IMR-90 (cell line): Measurements from ENCODE around the gene SH3TC1. TPM values are rescaled to one million over a fixed set of nuclear protein-coding genes. Genes with fewer than 3 reads are reported as not detected.

ENCODE experiments used
- ATAC-seq: fragments of 200-7000 bp; cut with Tn5 transposase; 2 replicates; pipeline ENCODE4 v1.9.1; 2020; ENCODE audit warnings: low read depth, mild to moderate bottlenecking, moderate library complexity
- BruUV-seq: library from RNA; stranded (reverse); fragments of 400-500 nt; replicated peaks from 2 replicates; lab custom pipeline; 2021; lab: Mats Ljungman, UMichigan
- CTCF ChIA-PET: fragments of 300-600 bp; formaldehyde crosslinking; extraction: SDS; loops from one replicate; lab custom pipeline; 2021; ENCODE audit warnings: antibody characterized with exemption; lab: Yijun Ruan, JAX
- POLR2A ChIA-PET: fragments of 300-600 bp; sonication (Branson Sonifier 250); formaldehyde crosslinking; loops from one replicate; lab custom pipeline; 2022; ENCODE audit warnings: antibody characterized with exemption; ENCODE audit not compliant: unreplicated experiment; lab: Charles Lee
- DNase-seq: peaks from one replicate; pipeline ENCODE4 v3.0.0; 2013
- H2AFZ ChIP-seq: replicated peaks from 2 replicates; pipeline ENCODE3; 2013; ENCODE audit warnings: low read length, mild to moderate bottlenecking; ENCODE audit not compliant: poor library complexity
- H2AK5ac ChIP-seq: 2 replicates; pipeline ENCODE4 v1.6.1; 2013; ENCODE audit warnings: low read depth, low read length, inconsistent platforms
- H2AK9ac ChIP-seq: replicated peaks from 2 replicates; pipeline ENCODE3; 2013; ENCODE audit warnings: mild to moderate bottlenecking, low read depth, low read length, moderate library complexity; ENCODE audit not compliant: poor library complexity
- H2BK120ac ChIP-seq: 2 replicates; pipeline ENCODE4 v1.6.1; 2013; ENCODE audit warnings: low read depth, low read length, inconsistent platforms
- H2BK15ac ChIP-seq: 3 replicates; pipeline ENCODE4 v1.6.1; 2013; ENCODE audit warnings: low read depth, low read length, inconsistent platforms
- H2BK20ac ChIP-seq: 2 replicates; pipeline ENCODE4 v1.6.1; 2013; ENCODE audit warnings: low read depth, mild to moderate bottlenecking, inconsistent platforms, low read length, moderate library complexity
- H2BK5ac ChIP-seq: 2 replicates; pipeline ENCODE4 v1.6.1; 2013; ENCODE audit warnings: mild to moderate bottlenecking, low read depth, low read length, inconsistent platforms; ENCODE audit not compliant: poor library complexity, severe bottlenecking
- H3K14ac ChIP-seq: replicated peaks from 2 replicates; pipeline ENCODE4 v1.6.1; 2013; ENCODE audit warnings: low read depth, low read length, inconsistent platforms
- H3K18ac ChIP-seq: 2 replicates; pipeline ENCODE4 v1.6.1; 2013; ENCODE audit warnings: low read depth, low read length, control low read depth
- H3K23ac ChIP-seq: 2 replicates; pipeline ENCODE4 v1.6.1; 2013; ENCODE audit warnings: low read depth, low read length, inconsistent platforms
- H3K27ac ChIP-seq: 2 replicates; pipeline ENCODE4 v1.5.1; 2013; ENCODE audit warnings: mild to moderate bottlenecking, control low read depth, low read length; ENCODE audit not compliant: insufficient read depth
- H3K27me3 ChIP-seq: 2 replicates; pipeline ENCODE4 v1.6.1; 2013; ENCODE audit warnings: low read length; ENCODE audit not compliant: control insufficient read depth, insufficient read depth
- H3K36me3 ChIP-seq: 2 replicates; pipeline ENCODE4 v1.6.1; 2013; ENCODE audit warnings: low read length, mixed read lengths; ENCODE audit not compliant: control insufficient read depth, insufficient read depth
- H3K4ac ChIP-seq: 2 replicates; pipeline ENCODE4 v1.6.1; 2013; ENCODE audit warnings: low read depth, low read length, inconsistent platforms
- H3K4me1 ChIP-seq: 2 replicates; pipeline ENCODE4 v1.6.1; 2013; ENCODE audit warnings: low read length, mixed read lengths; ENCODE audit not compliant: control insufficient read depth, insufficient read depth
- H3K4me2 ChIP-seq: 2 replicates; pipeline ENCODE4 v1.6.1; 2013; ENCODE audit warnings: low read depth, mild to moderate bottlenecking, control low read depth, low read length, moderate library complexity
- H3K4me3 ChIP-seq: 2 replicates; pipeline ENCODE4 v1.5.1; 2013; ENCODE audit warnings: low read depth, mild to moderate bottlenecking, control low read depth, low read length, moderate library complexity; ENCODE audit not compliant: insufficient read depth
- H3K56ac ChIP-seq: 2 replicates; pipeline ENCODE4 v1.6.1; 2013; ENCODE audit warnings: low read length, inconsistent platforms; ENCODE audit not compliant: insufficient read depth; ENCODE audit errors: extremely low read depth
- H3K79me1 ChIP-seq, 2 experiments: 2 replicates each; pipeline ENCODE4 v1.6.1; 2013; ENCODE audit warnings: low read length in 2 of 2, inconsistent platforms in 1 of 2, low read depth in 1 of 2
- H3K9ac ChIP-seq: 2 replicates; pipeline ENCODE4 v1.6.1; 2013; ENCODE audit warnings: low read depth, low read length, control low read depth
- H3K9me1 ChIP-seq: 2 replicates; pipeline ENCODE4 v1.6.1; 2013; ENCODE audit warnings: low read length, inconsistent platforms; ENCODE audit not compliant: insufficient read depth
- H3K9me3 ChIP-seq: 2 replicates; pipeline ENCODE4 v1.6.1; 2013; ENCODE audit warnings: low read length; ENCODE audit not compliant: control insufficient read depth, insufficient read depth
- H4K20me1 ChIP-seq: 2 replicates; pipeline ENCODE4 v1.6.1; 2013; ENCODE audit warnings: low read length, inconsistent platforms; ENCODE audit not compliant: insufficient read depth
- H4K5ac ChIP-seq: 2 replicates; pipeline ENCODE4 v1.6.1; 2013; ENCODE audit warnings: mild to moderate bottlenecking, low read depth, low read length, control low read depth
- H4K8ac ChIP-seq, 2 experiments: 2 replicates each; pipeline ENCODE4 v1.6.1; 2013; ENCODE audit warnings: low read depth in 2 of 2, low read length in 2 of 2, control low read depth in 1 of 2, inconsistent platforms in 1 of 2
- H4K91ac ChIP-seq: 2 replicates; pipeline ENCODE4 v1.6.1; 2013; ENCODE audit warnings: low read depth, low read length, inconsistent platforms; ENCODE audit not compliant: insufficient read depth
- MAFK ChIP-seq: IDR thresholded peaks from 2 replicates; pipeline ENCODE4 v1.6.1; 2012; ENCODE audit warnings: low read depth, low read length, improper control_type of control experiment
- NFE2L2 ChIP-seq: fragments of 150-350 bp; IDR thresholded peaks from 2 replicates; pipeline ENCODE4 v1.6.1; 2016; ENCODE audit warnings: low read depth, mild to moderate bottlenecking, low read length
- POLR2A ChIP-seq: IDR thresholded peaks from 2 replicates; pipeline ENCODE4 v1.6.1; 2012; ENCODE audit warnings: mild to moderate bottlenecking, low read depth, low read length
- RAD21 ChIP-seq: IDR thresholded peaks from 2 replicates; pipeline ENCODE4 v1.6.1; 2012; ENCODE audit warnings: low read length, improper control_type of control experiment
- WGBS, 2 experiments: methylation state at CpG; one replicate each; pipeline versions ENCODE4 v1.1.5 to v1.1.7; 2013; ENCODE audit warnings: missing lambda C conversion rate in 2 of 2; ENCODE audit not compliant: insufficient read length in 1 of 2; ENCODE audit errors: extremely low coverage in 2 of 2; 5-methylcytosine and 5-hydroxymethylcytosine counted together
- dilution Hi-C: fragments of 300-500 bp; cut with HindIII; formaldehyde crosslinking; loops from one replicate; pipeline ENCODE4 v1.14.3; 2018; ENCODE audit warnings: low sequenced_read_pairs; ENCODE audit not compliant: unreplicated experiment
- in situ Hi-C: fragments of 300-500 bp; cut with MboI; formaldehyde crosslinking; loops from 3 replicates; pipeline ENCODE4 v1.14.3; 2019; ENCODE audit warnings: low sequenced_read_pairs, inconsistent platforms, mixed read lengths
- intact Hi-C: fragments of 100-400 bp; cut with micrococcal nuclease; formaldehyde crosslinking; loops from 2 replicates; pipeline ENCODE4 v1.10.0; 2022
- polyA plus RNA-seq, 3 experiments: library from polyadenylated mRNA; depleted of rRNA; stranded (reverse); fragments of >200 nt; gene quantifications; 2 replicates each; pipeline ENCODE4 v1.2.3, GENCODE V29; 2012; ENCODE audit warnings: low replicate concordance in 1 of 3
- total RNA-seq: library from RNA; depleted of rRNA; stranded (reverse); fragments of >200 nt; gene quantifications from 2 replicates; pipeline ENCODE4 v1.2.3, GENCODE V29; 2012; rRNA removed

Gene SH3TC1
- total and polyA plus RNA-seq, 2 of the 4 experiments (the other 2 are of a cell fraction) = 1.6 to 2.2 TPM

DNA sequence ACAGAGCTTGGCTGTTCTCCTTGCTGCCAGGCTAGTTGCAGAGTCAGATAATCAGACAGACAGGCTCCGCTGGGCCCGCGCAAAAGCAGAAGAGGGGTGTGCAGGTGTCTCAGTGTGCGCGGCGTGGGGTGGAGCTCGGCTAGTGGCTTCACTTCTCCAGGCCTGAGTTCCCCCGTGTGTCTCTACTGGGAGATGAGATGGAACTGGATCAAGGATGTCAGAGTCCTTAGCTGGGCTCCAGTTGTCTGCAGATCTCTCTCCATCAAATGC lies 91.5 kb downstream of the SH3TC1 start:
- Histone ChIP-seq H3K4ac (no peak overlapping the region), H2AK5ac (no peak overlapping the region), H4K5ac (no peak overlapping the region), H4K8ac (no peak overlapping the region), H2BK15ac (no peak overlapping the region), H4K20me1 (no peaks in the 10 kb centered on the region), H3K23ac (no peak overlapping the region), H3K27me3 (no peaks in the 10 kb centered on the region; the same call in 1 of the 2 replicates), H2AK9ac (no peak overlapping the region), H4K91ac (no peak overlapping the region), H3K27ac (no peak overlapping the region), H3K18ac (no peak overlapping the region), H3K9me1 (no peaks in the 10 kb centered on the region), H2AFZ (no peak overlapping the region), H2BK20ac (no peak overlapping the region), H2BK120ac (no peak overlapping the region), H3K79me1 (no peaks in the 10 kb centered on the region), H3K4me1 (no peaks in the 10 kb centered on the region), H3K4me2 (no peak overlapping the region), H2BK5ac (no peak overlapping the region), H3K36me3 (no peaks in the 10 kb centered on the region; the same call in 1 of the 2 replicates), H3K9me3 (no peaks in the 10 kb centered on the region), H3K56ac (no peak overlapping the region), H3K14ac (no peak overlapping the region), H3K9ac (no peak overlapping the region), H3K4me3 (no peak overlapping the region)
- BruUV-seq = no TSS peak
- in situ Hi-C loops (no loop called here), dilution Hi-C loops (no loop called here), intact Hi-C loops (no loop called here)
- POLR2A ChIA-PET = no interaction called here
- no peak for DNase-seq
- TF ChIP-seq MAFK (no peak), POLR2A (no peak), RAD21 (no peak), NFE2L2 (no peak)
- CTCF ChIA-PET = interaction anchor here (1.2 kb wide), 1 partner anchor 24 kb away, joined by 3 read pairs; no protein-coding TSS in a partner anchor
- ATAC-seq = no peak
- 98% methylated on average over 7 of the region's 8 CpGs; no CpG with 5 or more reads in 1 of the 2 experiments for WGBS, 2 experiments

Other genes starting within 250 kb of the SH3TC1 start
- under 0.01 TPM in 2 replicates for gene ABLIM2, start 40.5 kb upstream of the SH3TC1 start, total RNA-seq
- 0.07 and 0.10 TPM in 2 replicates for gene ABLIM2, start 40.5 kb upstream of the SH3TC1 start, polyA plus RNA-seq (2012; rRNA removed)
- gene HTRA3, start 70.5 kb downstream of the SH3TC1 start, total RNA-seq = 1.1 and 1.3 TPM in 2 replicates
- 8.9 and 9.5 TPM in 2 replicates for gene HTRA3, start 70.5 kb downstream of the SH3TC1 start, polyA plus RNA-seq (2012; rRNA removed)
- gene ACOX3, start 241.4 kb downstream of the SH3TC1 start, total RNA-seq = 24.2 and 25.8 TPM in 2 replicates
- gene ACOX3, start 241.4 kb downstream of the SH3TC1 start, polyA plus RNA-seq (2012; rRNA removed) = 13.2 and 15.2 TPM in 2 replicates
- 7.3 and 9.7 TPM in 2 replicates for gene TRMT44, start 241.5 kb downstream of the SH3TC1 start, total RNA-seq
- gene TRMT44, start 241.5 kb downstream of the SH3TC1 start, polyA plus RNA-seq (2012; rRNA removed) = 6.3 and 8.1 TPM in 2 replicates